GM13977 (cell line): ENCODE results near the gene SLC4A3.

Experiments
- DNase-seq: peaks from one replicate; pipeline ENCODE4 v3.0.0; 2012; ENCODE audit warnings: low spot score
- CTCF ChIP-seq: IDR thresholded peaks from 2 replicates; pipeline ENCODE4 v1.5.1; 2012; ENCODE audit warnings: mild to moderate bottlenecking, control low read depth; ENCODE audit not compliant: insufficient read depth; ENCODE audit errors: extremely low read depth, missing control alignments
- in situ Hi-C: fragments of 300-500 bp; cut with MboI; formaldehyde crosslinking; loops from one replicate; pipeline ENCODE4 v1.12.0; 2022; ENCODE audit warnings: low sequenced_read_pairs, low pct_unique_long_range_greater_than_20kb, mixed read lengths, inconsistent platforms; ENCODE audit not compliant: unreplicated experiment

The SLC4A3 gene

GRCh38 chr2:219619235-219619634 is 8.2 kb upstream of the SLC4A3 start:
- no peak for TF ChIP-seq CTCF
- in situ Hi-C loops, result no loop called here
- no peak for DNase-seq

GRCh38 chr2:219620546-219620945 is 6.9 kb upstream of the SLC4A3 start:
- in situ Hi-C loops, result no loop called here
- TF ChIP-seq CTCF, result no peak
- DNase-seq, result no peak

GRCh38 chr2:219621935-219622334 is 5.5 kb upstream of the SLC4A3 start:
- DNase-seq, result no peak
- in situ Hi-C loops, result no loop called here
- no peak for TF ChIP-seq CTCF

GRCh38 chr2:219622472-219622871 is 5.0 kb upstream of the SLC4A3 start:
- no peak for TF ChIP-seq CTCF
- in situ Hi-C loops, result no loop called here
- DNase-seq, result no peak

GRCh38 chr2:219624565-219624964 is 2.9 kb upstream of the SLC4A3 start:
- in situ Hi-C loops, result no loop called here
- no peak for TF ChIP-seq CTCF
- DNase-seq, result no peak

- DNase-seq, result no peak
- no peak for TF ChIP-seq CTCF
- in situ Hi-C loops, result no loop called here
Measured at GRCh38 chr2:219625179-219625578, 2.3 kb upstream of the SLC4A3 start.

GRCh38 chr2:219626540-219626939 is 890 bp upstream of the SLC4A3 start:
- in situ Hi-C loops, result no loop called here
- no peak for TF ChIP-seq CTCF
- no peak for DNase-seq
